Panc1 (cell line): ENCODE results near the gene NT5DC1.

Experiments
- CTCF ChIP-seq: fragments of 450-650 bp; IDR thresholded peaks from 2 replicates; pipeline ENCODE4 v1.5.1; 2017; ENCODE audit warnings: mild to moderate bottlenecking
- POLR2AphosphoS5 ChIP-seq: IDR thresholded peaks from 2 replicates; pipeline ENCODE4 v1.6.1; 2012; ENCODE audit warnings: mild to moderate bottlenecking, low read depth, low read length, moderate library complexity
- TF ChIP-seq, protein P1 (sequence below), 2 experiments: IDR thresholded peaks; 2 replicates each; pipeline ENCODE4 v1.6.1; 2011 to 2012; ENCODE audit warnings: low read depth in 2 of 2, control low read depth in 1 of 2, low read length in 1 of 2, mild to moderate bottlenecking in 1 of 2, moderate library complexity in 1 of 2; ENCODE audit not compliant: insufficient read depth in 1 of 2

- TF ChIP-seq, protein P1, sequence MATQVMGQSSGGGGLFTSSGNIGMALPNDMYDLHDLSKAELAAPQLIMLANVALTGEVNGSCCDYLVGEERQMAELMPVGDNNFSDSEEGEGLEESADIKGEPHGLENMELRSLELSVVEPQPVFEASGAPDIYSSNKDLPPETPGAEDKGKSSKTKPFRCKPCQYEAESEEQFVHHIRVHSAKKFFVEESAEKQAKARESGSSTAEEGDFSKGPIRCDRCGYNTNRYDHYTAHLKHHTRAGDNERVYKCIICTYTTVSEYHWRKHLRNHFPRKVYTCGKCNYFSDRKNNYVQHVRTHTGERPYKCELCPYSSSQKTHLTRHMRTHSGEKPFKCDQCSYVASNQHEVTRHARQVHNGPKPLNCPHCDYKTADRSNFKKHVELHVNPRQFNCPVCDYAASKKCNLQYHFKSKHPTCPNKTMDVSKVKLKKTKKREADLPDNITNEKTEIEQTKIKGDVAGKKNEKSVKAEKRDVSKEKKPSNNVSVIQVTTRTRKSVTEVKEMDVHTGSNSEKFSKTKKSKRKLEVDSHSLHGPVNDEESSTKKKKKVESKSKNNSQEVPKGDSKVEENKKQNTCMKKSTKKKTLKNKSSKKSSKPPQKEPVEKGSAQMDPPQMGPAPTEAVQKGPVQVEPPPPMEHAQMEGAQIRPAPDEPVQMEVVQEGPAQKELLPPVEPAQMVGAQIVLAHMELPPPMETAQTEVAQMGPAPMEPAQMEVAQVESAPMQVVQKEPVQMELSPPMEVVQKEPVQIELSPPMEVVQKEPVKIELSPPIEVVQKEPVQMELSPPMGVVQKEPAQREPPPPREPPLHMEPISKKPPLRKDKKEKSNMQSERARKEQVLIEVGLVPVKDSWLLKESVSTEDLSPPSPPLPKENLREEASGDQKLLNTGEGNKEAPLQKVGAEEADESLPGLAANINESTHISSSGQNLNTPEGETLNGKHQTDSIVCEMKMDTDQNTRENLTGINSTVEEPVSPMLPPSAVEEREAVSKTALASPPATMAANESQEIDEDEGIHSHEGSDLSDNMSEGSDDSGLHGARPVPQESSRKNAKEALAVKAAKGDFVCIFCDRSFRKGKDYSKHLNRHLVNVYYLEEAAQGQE (IDR thresholded peaks at IDR 0.05; ENCODE audit: insufficient read depth in 1 of 2, low read depth in 2 of 2, low read length in 1 of 2), result no peak
- peak; percentile 58; the same call in 1 of the 2 replicates for TF ChIP-seq CTCF
- TF ChIP-seq POLR2AphosphoS5, result no peak
Observed at GRCh38 chr6:116115781-116116180, 15.1 kb downstream of the NT5DC1 start.
